AG09309 (cell line): Measurements from ENCODE around the gene SRRM4.

Experiments
- DNase-seq: peaks from one replicate; pipeline ENCODE4 v3.0.0-alpha.2; 2010; ENCODE audit warnings: low read depth
- H3K4me3 ChIP-seq: 2 replicates; pipeline ENCODE4 v1.5.1; 2011; ENCODE audit warnings: mild to moderate bottlenecking, low read depth, low read length, moderate library complexity; ENCODE audit not compliant: control insufficient read depth
- CTCF ChIP-seq: IDR thresholded peaks from 2 replicates; pipeline ENCODE4 v1.5.1; 2011; ENCODE audit warnings: mild to moderate bottlenecking, low read depth, low read length, inconsistent platforms; ENCODE audit not compliant: insufficient read depth, control insufficient read depth; ENCODE audit errors: missing control alignments

The SRRM4 gene

GRCh38 chr12:119145367-119145766 is 164.0 kb downstream of the SRRM4 start:
- no peak for DNase-seq
- no peak overlapping the region for H3K4me3 ChIP-seq
- no peak for TF ChIP-seq CTCF

GRCh38 chr12:119147847-119148448 is 166.6 kb downstream of the SRRM4 start:
- no peak for TF ChIP-seq CTCF
- H3K4me3 ChIP-seq: no peak overlapping the region
- no peak for DNase-seq

- TF ChIP-seq CTCF: no peak
- H3K4me3 ChIP-seq: no peak overlapping the region
- no peak for DNase-seq
These were observed 167.9 kb downstream of the SRRM4 start for GRCh38 chr12:119149270-119149669.

- DNase-seq: no peak
- H3K4me3 ChIP-seq: no peak overlapping the region
- no peak for TF ChIP-seq CTCF
These were observed 170.2 kb downstream of the SRRM4 start for GRCh38 chr12:119151445-119152026.

GRCh38 chr12:119153477-119154434 is 172.4 kb downstream of the SRRM4 start:
- no peak overlapping the region for H3K4me3 ChIP-seq
- DNase-seq: no peak
- TF ChIP-seq CTCF: no peak

- TF ChIP-seq CTCF: no peak
- no peak for DNase-seq
- H3K4me3 ChIP-seq: no peak overlapping the region
These were observed 173.1 kb downstream of the SRRM4 start for GRCh38 chr12:119154435-119154818.
